ENCODE data around the gene BCAS3.
"Not testable (repeated sequence)": the region's sequence is repeated elsewhere in the genome, so short reads cannot be mapped to it uniquely, and the experiment has no call there.

BCAS3 gene

DNA sequence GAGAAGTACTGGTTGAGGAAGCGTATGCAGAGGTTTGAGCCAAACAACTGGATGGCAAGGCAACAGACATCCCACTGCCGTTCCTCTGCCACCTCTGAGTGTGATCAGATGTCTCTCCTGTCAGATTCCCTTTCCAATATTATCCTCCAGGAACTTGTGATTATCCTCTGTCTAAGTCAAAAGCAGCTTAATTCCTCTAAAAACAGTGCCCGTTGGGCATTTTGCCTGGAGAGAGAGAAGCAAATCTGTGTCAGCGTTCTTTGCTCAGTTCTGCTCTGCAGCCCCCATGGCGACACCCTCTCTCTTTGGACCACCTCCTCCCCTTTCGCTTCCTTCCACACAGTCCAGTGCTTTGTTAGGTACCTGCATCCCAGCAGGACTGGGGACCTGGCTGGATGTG lies 665.9 kb downstream of the BCAS3 start:
- 44 to 60% methylated on average over 2 to 3 of the region's 6 CpGs for WGBS, 2 experiments (ENCODE audit: insufficient coverage in 2 of 2)
- Histone ChIP-seq H3K4me1 (ENCODE audit: control insufficient read depth, insufficient read depth, low read length, poor library complexity, severe bottlenecking) (peaks cover 11% of the 10 kb centered on the region), H3K27ac (ENCODE audit: low read depth, low read length, severe bottlenecking) (no peak overlapping the region), H3K36me3 (ENCODE audit: control insufficient read depth, insufficient read depth, low read length) (no peaks in the 10 kb centered on the region), H3K4me3 (ENCODE audit: extremely low read depth, insufficient read depth, low read length, poor library complexity, severe bottlenecking) (no peak overlapping the region), H3K9me3 (ENCODE audit: control insufficient read depth, low read length) (no peaks in the 10 kb centered on the region)

DNA sequence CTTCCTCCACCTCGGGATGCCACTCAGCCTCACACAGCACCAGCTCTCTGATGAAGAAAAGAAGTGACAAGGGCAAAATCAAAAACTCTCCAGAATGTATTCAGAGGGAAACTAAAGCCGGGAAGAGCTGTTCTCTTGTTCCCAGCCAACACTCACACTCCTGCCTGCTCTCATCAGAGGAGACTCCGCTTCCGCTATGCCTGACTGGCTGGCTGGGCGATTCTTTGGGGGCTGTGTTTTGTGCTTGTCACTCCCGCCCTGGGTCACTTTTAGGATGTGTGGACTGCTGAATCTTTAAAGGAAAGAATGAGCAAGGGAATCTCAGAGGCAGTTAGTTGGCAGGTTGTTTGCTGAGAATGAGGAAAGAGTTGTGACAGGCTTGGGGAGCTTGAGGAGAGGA lies 667.4 kb downstream of the BCAS3 start:
- WGBS, 2 experiments (ENCODE audit: insufficient coverage in 2 of 2): 91 to 93% methylated on average over 5 of the region's 6 CpGs
- H3K36me3 ChIP-seq (ENCODE audit: control insufficient read depth, insufficient read depth, low read length): no peaks in the 10 kb centered on the region
- H3K4me3 ChIP-seq (ENCODE audit: extremely low read depth, insufficient read depth, low read length, poor library complexity, severe bottlenecking): no peak overlapping the region
- peaks cover 8% of the 10 kb centered on the region for H3K4me1 ChIP-seq (ENCODE audit: control insufficient read depth, insufficient read depth, low read length, poor library complexity, severe bottlenecking)
- H3K9me3 ChIP-seq (ENCODE audit: control insufficient read depth, low read length): no peaks in the 10 kb centered on the region
- H3K27ac ChIP-seq (ENCODE audit: low read depth, low read length, severe bottlenecking): no peak overlapping the region

DNA sequence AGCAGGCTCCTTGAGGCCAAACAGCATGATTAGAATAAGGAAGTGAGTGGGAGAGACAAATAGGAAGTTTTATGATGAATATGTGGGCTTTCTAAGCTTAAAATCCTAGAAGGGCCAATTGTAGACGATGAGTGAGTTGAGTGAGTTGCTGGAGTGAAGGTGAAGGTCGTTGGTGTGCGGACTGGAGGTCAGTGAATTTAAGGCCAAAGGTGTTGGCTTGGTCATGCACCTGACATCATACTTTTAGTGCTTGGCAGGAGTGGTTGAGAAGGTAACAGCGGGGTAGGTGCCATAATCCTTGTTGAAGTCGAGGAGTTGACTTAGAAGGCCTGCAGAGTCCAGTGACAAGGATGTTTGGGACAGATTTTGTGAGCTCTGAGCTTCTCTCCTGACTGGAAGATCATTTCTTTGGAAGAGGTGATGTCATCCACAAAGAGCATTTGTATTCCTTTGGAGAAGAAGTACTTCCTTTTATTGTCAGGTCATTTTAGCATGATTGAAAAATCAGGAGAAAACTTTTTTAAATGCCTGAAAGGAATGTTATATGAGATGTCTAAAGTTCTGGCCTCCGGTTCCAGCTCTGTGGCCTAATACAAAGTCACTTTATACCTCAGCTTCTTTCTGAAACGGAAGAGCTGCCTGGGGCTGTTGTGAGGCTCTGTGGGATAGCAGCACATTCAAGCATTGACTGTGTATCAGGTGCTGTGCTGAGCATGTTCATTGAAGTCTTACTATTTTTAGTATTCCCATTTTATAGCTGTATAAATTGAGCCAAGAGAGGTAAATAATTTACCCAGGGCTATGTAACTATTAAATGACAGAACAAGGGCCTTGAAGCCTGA lies 668.4 kb downstream of the BCAS3 start:
- Histone ChIP-seq H3K36me3 (ENCODE audit: control insufficient read depth, insufficient read depth, low read length) (no peaks in the 10 kb centered on the region), H3K4me3 (ENCODE audit: extremely low read depth, insufficient read depth, low read length, poor library complexity, severe bottlenecking) (no peak overlapping the region), H3K4me1 (ENCODE audit: control insufficient read depth, insufficient read depth, low read length, poor library complexity, severe bottlenecking) (peaks cover under 1% of the 10 kb centered on the region), H3K9me3 (ENCODE audit: control insufficient read depth, low read length) (no peaks in the 10 kb centered on the region), H3K27ac (ENCODE audit: low read depth, low read length, severe bottlenecking) (no peak overlapping the region)
- 86 to 91% methylated on average over 5 to 6 of the region's 7 CpGs for WGBS, 2 experiments (ENCODE audit: insufficient coverage in 2 of 2)

DNA sequence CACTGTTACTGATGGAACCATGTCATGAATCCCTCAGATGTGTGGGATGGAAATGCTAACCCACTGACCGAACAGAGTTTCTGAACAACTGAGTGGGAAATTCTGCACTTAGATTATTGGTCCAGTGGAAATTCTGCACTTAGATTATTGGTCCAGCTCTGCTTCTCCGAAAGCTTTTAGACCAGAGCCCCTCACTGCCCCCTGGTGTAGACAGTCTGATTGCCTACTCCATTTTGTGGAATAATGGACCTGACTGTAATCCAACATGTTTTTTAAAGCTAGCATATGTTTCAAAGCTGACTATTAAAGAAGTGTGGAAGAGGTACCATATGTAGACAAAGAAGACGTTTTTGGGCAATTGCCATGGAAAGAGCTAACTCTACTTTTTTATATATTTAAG lies 671.7 kb downstream of the BCAS3 start:
- Histone ChIP-seq H3K4me3 (ENCODE audit: extremely low read depth, insufficient read depth, low read length, poor library complexity, severe bottlenecking) (no peak overlapping the region), H3K9me3 (ENCODE audit: control insufficient read depth, low read length) (no peaks in the 10 kb centered on the region), H3K4me1 (ENCODE audit: control insufficient read depth, insufficient read depth, low read length, poor library complexity, severe bottlenecking) (no peaks in the 10 kb centered on the region), H3K36me3 (ENCODE audit: control insufficient read depth, insufficient read depth, low read length) (no peaks in the 10 kb centered on the region), H3K27ac (ENCODE audit: low read depth, low read length, severe bottlenecking) (no peak overlapping the region)
- 92 to 96% methylated on average over 1 to 2 of the region's 3 CpGs for WGBS, 2 experiments (ENCODE audit: insufficient coverage in 2 of 2)

DNA sequence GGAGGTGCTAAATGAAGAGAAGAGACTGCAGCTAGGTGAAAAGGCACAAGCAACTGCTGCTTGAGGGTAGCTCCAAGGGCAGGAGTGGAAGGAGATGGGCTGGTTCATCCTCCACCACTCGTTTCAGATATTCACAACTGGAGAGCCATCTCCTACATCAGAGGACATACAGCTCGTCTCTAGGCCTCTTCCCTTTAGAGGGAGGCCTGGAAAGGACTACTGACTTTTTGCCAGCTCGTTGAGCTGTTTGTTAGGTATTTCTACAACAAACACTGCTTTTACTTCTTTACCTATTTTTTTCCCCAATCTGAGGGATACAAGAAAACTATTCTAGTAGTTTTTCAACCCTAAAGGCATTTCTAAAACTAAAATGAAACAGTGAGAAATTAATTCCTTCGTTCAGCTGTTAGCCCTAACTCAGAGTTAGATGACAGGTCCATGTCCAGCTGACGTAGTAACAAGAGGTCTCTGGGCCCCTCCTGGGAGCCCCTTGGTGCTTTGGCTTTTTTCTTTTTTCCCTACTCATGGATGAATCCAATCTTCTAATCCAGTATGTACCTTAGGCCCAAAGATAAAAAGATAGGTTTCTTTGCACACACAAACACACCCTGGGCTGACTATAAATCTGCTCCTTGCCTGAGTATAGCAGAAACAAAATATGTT lies 674.2 kb downstream of the BCAS3 start:
- Histone ChIP-seq H3K4me1 (ENCODE audit: control insufficient read depth, insufficient read depth, low read length, poor library complexity, severe bottlenecking) (no peaks in the 10 kb centered on the region), H3K27ac (ENCODE audit: low read depth, low read length, severe bottlenecking) (no peak overlapping the region), H3K9me3 (ENCODE audit: control insufficient read depth, low read length) (no peaks in the 10 kb centered on the region), H3K4me3 (ENCODE audit: extremely low read depth, insufficient read depth, low read length, poor library complexity, severe bottlenecking) (no peak overlapping the region), H3K36me3 (ENCODE audit: control insufficient read depth, insufficient read depth, low read length) (no peaks in the 10 kb centered on the region)
- 94 to 96% methylated on average over 4 to 5 of the region's 5 CpGs for WGBS, 2 experiments (ENCODE audit: insufficient coverage in 2 of 2)

DNA sequence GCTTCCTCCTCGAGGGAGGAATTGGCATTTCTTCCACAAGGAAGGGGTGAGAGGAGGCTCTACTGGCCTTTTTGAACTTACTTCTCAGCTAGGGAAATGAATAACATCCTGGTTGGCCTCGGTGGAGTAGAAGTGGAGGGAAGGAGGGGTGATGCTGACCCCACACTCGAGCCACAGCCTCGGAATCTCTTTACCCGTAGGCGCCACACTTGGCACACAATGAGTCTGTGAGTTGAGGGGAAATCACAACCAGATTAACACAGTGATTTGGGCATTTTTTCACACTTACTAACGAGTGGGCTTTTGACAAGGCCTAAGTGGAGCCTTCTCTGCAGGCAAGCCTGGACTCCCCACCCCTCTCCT lies 674.7 kb downstream of the BCAS3 start:
- no peaks in the 10 kb centered on the region for H3K36me3 ChIP-seq (ENCODE audit: control insufficient read depth, insufficient read depth, low read length)
- no peaks in the 10 kb centered on the region for H3K9me3 ChIP-seq (ENCODE audit: control insufficient read depth, low read length)
- H3K27ac ChIP-seq (ENCODE audit: low read depth, low read length, severe bottlenecking): no peak overlapping the region
- H3K4me3 ChIP-seq (ENCODE audit: extremely low read depth, insufficient read depth, low read length, poor library complexity, severe bottlenecking): no peak overlapping the region
- no peaks in the 10 kb centered on the region for H3K4me1 ChIP-seq (ENCODE audit: control insufficient read depth, insufficient read depth, low read length, poor library complexity, severe bottlenecking)
- WGBS, 2 experiments (ENCODE audit: insufficient coverage in 2 of 2): 76 to 80% methylated on average over 6 to 7 of the region's 7 CpGs

DNA sequence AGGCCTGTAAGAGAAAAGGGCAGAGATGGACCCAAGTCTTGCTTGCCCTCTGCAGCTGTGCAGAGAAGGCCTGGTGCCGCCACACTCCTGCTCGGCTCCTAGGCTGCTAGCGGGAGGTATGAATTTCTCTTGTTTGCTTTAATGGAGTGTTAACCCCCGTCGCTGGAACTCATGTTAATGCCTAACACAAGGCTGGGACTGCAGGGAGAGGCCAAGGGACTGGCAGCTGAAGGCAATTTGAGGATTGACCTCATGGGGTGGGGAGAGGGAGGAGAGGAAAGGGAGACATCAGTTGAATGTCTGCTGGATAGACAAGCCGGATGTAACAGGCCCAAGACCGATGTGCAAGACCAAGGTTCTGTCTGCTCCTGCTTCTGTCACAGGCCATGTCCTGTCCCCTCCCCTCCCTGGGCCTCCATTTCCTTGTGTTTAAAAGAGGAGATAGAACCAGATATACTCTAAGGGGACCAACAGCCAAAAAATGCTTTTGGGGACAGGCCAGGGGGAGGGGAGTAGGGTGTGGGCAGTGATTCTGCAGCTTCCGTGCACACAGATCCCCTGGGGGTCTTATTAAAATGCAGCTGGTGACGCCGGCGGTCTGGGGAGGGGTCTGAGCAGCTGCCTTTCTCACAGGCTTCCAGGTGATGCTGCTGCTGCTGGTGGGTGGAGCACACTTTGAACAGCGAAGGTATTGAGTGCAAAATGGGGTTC lies 675.3 kb downstream of the BCAS3 start:
- Histone ChIP-seq H3K27ac (ENCODE audit: low read depth, low read length, severe bottlenecking) (no peak overlapping the region), H3K4me1 (ENCODE audit: control insufficient read depth, insufficient read depth, low read length, poor library complexity, severe bottlenecking) (no peaks in the 10 kb centered on the region), H3K36me3 (ENCODE audit: control insufficient read depth, insufficient read depth, low read length) (no peaks in the 10 kb centered on the region), H3K4me3 (ENCODE audit: extremely low read depth, insufficient read depth, low read length, poor library complexity, severe bottlenecking) (no peak overlapping the region), H3K9me3 (ENCODE audit: control insufficient read depth, low read length) (no peaks in the 10 kb centered on the region)
- WGBS, 2 experiments (ENCODE audit: insufficient coverage in 2 of 2): 43 to 56% methylated on average over 7 to 11 of the region's 12 CpGs

DNA sequence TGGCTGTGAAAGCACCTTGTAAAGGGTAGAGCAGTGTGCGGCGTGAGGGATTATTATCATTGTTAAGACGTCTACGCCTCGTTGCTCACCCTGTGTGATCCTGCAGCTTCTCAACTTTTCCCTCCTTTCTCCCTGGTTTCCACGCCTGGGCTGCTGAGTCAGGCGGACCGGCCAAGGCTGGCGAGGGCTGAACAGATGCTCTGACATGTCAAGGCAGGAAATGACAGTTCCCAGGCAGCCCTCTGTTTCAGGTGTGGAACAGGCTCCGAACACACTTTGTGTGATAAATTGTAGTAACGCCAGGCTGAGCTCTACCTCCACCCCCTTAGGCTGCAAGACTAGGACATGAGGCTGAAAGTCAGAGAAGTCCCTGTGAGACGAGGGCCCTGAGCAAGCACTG lies 676.0 kb downstream of the BCAS3 start:
- 91 to 96% methylated on average over 10 to 12 of the region's 12 CpGs for WGBS, 2 experiments (ENCODE audit: insufficient coverage in 2 of 2)
- Histone ChIP-seq H3K4me1 (ENCODE audit: control insufficient read depth, insufficient read depth, low read length, poor library complexity, severe bottlenecking) (no peaks in the 10 kb centered on the region), H3K4me3 (ENCODE audit: extremely low read depth, insufficient read depth, low read length, poor library complexity, severe bottlenecking) (no peak overlapping the region), H3K27ac (ENCODE audit: low read depth, low read length, severe bottlenecking) (no peak overlapping the region), H3K36me3 (ENCODE audit: control insufficient read depth, insufficient read depth, low read length) (no peaks in the 10 kb centered on the region), H3K9me3 (ENCODE audit: control insufficient read depth, low read length) (no peaks in the 10 kb centered on the region)

DNA sequence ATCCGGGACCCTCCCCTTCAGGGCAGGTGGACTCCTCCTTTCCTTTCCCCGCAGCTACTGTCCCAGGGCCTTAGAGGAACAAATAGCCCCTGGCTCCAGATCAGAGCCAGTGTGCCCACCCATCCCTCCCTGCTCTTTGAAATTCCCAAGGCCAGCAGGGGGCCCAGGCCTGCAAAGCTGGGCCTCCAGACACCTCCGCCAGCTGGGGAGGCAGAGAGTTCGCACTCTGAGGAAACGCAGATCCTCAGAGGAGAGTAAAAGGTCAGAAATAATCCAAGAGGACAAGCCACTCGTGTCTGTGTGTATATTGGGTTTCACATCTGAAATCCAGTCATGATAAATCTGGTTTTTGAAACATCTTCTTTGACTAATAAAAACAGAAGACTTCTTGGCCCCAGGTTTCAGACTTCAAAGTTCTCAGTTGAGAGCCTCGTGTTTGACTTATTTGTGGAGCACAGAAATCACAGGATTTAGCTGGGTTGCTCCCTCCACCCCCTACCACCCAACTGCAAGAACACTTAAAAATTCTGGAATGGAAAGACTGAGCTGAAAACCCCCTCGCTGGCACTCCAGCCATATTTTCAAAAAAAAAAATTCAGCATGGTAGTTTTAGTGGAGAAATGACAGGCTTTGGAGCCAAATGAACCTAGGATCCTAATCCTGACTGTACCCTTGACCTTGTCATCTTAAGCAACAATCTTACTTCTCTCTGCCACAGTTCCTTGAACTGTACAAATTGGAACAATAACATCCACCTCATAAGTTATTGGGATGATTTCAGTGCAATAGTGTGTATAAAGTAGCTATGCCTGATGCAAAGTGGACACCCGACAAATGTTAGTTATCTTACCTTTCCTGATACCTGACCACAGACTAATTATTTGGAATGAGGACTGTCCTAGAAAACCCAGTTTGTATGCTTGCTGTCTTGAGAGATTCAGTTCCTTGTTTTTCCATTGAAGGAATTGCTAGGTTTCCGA lies 677.5 kb downstream of the BCAS3 start:
- WGBS, 2 experiments (ENCODE audit: insufficient coverage in 2 of 2): 65 to 78% methylated on average over 6 to 8 of the region's 10 CpGs
- Histone ChIP-seq H3K27ac (ENCODE audit: low read depth, low read length, severe bottlenecking) (no peak overlapping the region), H3K4me3 (ENCODE audit: extremely low read depth, insufficient read depth, low read length, poor library complexity, severe bottlenecking) (no peak overlapping the region), H3K9me3 (ENCODE audit: control insufficient read depth, low read length) (no peaks in the 10 kb centered on the region), H3K4me1 (ENCODE audit: control insufficient read depth, insufficient read depth, low read length, poor library complexity, severe bottlenecking) (no peaks in the 10 kb centered on the region), H3K36me3 (ENCODE audit: control insufficient read depth, insufficient read depth, low read length) (no peaks in the 10 kb centered on the region)

DNA sequence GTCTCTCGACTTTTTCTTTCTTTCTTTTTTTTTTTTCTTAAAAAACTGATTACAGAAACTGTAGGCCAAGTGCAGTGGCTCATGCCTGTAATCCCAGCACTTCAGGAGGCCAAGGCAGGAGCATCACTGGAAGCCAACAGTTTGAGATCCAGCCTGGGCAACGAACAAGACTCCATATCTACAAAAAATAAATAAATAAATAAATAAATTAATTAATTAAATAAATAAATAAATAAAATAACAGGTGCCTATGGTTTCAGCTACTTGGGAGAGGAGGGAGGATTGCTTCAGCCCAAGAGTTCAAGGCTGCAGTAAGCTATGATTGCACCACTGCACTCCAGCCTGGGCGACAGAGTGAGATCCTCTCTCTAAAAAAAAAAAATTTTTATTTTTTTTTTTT lies 679.4 kb downstream of the BCAS3 start:
- not testable (repeated sequence) for H3K9me3 ChIP-seq (ENCODE audit: control insufficient read depth, low read length); H3K36me3 ChIP-seq (ENCODE audit: control insufficient read depth, insufficient read depth, low read length)
- 50 to 80% methylated on average over 1 of the region's 3 CpGs for WGBS, 2 experiments (ENCODE audit: insufficient coverage in 2 of 2)

More for the DNA sequence above, 679.4 kb downstream of the BCAS3 start:
- not testable (repeated sequence) for H3K4me3 ChIP-seq (ENCODE audit: extremely low read depth, insufficient read depth, low read length, poor library complexity, severe bottlenecking); H3K27ac ChIP-seq (ENCODE audit: low read depth, low read length, severe bottlenecking); H3K4me1 ChIP-seq (ENCODE audit: control insufficient read depth, insufficient read depth, low read length, poor library complexity, severe bottlenecking)

Data from mesodermal cell (in vitro differentiated cells).